HepG2 (cell line): ENCODE results near the gene CDH19.
"Not testable (repeated sequence)": the region's sequence is repeated elsewhere in the genome, so short reads cannot be mapped to it uniquely, and the experiment has no call there.

Experiments used
- CTCF ChIP-seq: sonication (generic); formaldehyde crosslinking; IDR thresholded peaks from 2 replicates; pipeline ENCODE4 v1.5.0; 2020; ENCODE audit warnings: mild to moderate bottlenecking, missing genetic modification reagents, moderate library complexity
- EP300 ChIP-seq, 3 experiments: sonication (generic) in 1 of 3; formaldehyde crosslinking in 1 of 3; IDR thresholded peaks; 2 replicates each; pipeline versions ENCODE4 v1.5.1 to v1.6.1; 2011 to 2020; ENCODE audit warnings: low read depth in 2 of 3, low read length in 2 of 3, borderline replicate concordance in 1 of 3, improper control_type of control experiment in 1 of 3, mild to moderate bottlenecking in 1 of 3, missing genetic modification reagents in 1 of 3, moderate library complexity in 1 of 3
- HNF4G ChIP-seq, 2 experiments: sonication (generic) in 1 of 2; formaldehyde crosslinking in 1 of 2; IDR thresholded peaks; 2 replicates each; pipeline versions ENCODE4 v1.4.0 to v1.6.1; 2011 to 2020; ENCODE audit warnings: borderline replicate concordance in 2 of 2, low read depth in 2 of 2, mild to moderate bottlenecking in 2 of 2, low read length in 1 of 2, missing genetic modification reagents in 1 of 2, moderate library complexity in 1 of 2
- NFYB ChIP-seq: sonication (generic); formaldehyde crosslinking; IDR thresholded peaks from 2 replicates; pipeline ENCODE4 v1.4.0; 2020; ENCODE audit warnings: missing genetic modification reagents
- RFXANK ChIP-seq: IDR thresholded peaks from 2 replicates; pipeline ENCODE4 v1.6.1; 2016
- STAT6 ChIP-seq: sonication (generic); formaldehyde crosslinking; IDR thresholded peaks from 2 replicates; pipeline ENCODE4 v1.4.0; 2020; ENCODE audit warnings: missing genetic modification reagents, mild to moderate bottlenecking, borderline replicate concordance
- TCF12 ChIP-seq, 2 experiments: fragments of 450-650 bp in 1 of 2; sonication (generic) in 1 of 2; formaldehyde crosslinking in 1 of 2; IDR thresholded peaks; 2 replicates each; pipeline versions ENCODE4 v1.6.1 to v1.8.0; 2017 to 2022; ENCODE audit warnings: antibody characterized with exemption in 1 of 2, mild to moderate bottlenecking in 1 of 2, missing genetic modification reagents in 1 of 2, moderate library complexity in 1 of 2
- ZNF256 ChIP-seq: sonication (generic); formaldehyde crosslinking; conservative IDR thresholded peaks from 2 replicates; pipeline ENCODE4 v1.4.0; 2020; ENCODE audit warnings: missing genetic modification reagents
- ZNF263 ChIP-seq: sonication (generic); formaldehyde crosslinking; IDR thresholded peaks from 2 replicates; pipeline ENCODE4 v1.4.0; 2020; ENCODE audit warnings: missing genetic modification reagents
- ZNF609 ChIP-seq: sonication (generic); formaldehyde crosslinking; IDR thresholded peaks from 2 replicates; pipeline ENCODE4 v1.4.0; 2020; ENCODE audit warnings: mild to moderate bottlenecking, missing genetic modification reagents, borderline replicate concordance

GRCh38 chr18:66466184-66466583, 137.7 kb downstream of the CDH19 start:
- TF ChIP-seq EP300 (IDR thresholded peaks at IDR 0.05; ENCODE audit: low read depth in 2 of 2, low read length in 2 of 2); EP300 (CRISPR knock-in tag; IDR thresholded peaks at IDR 0.05; ENCODE audit: borderline replicate concordance); HNF4G (IDR thresholded peaks at IDR 0.05; ENCODE audit: borderline replicate concordance, low read depth, low read length); HNF4G (CRISPR knock-in tag; IDR thresholded peaks at IDR 0.05; ENCODE audit: borderline replicate concordance, low read depth); NFYB; STAT6 (CRISPR knock-in tag); ZNF263; CTCF (CRISPR knock-in tag); TCF12 (IDR thresholded peaks at IDR 0.05); TCF12 (CRISPR knock-in tag; IDR thresholded peaks at IDR 0.05); ZNF256 (CRISPR knock-in tag); ZNF609 (CRISPR knock-in tag); RFXANK (CRISPR knock-in tag): not testable (repeated sequence)
